Measurements from ENCODE around the gene EFNA2.
"Not testable (repeated sequence)": the region's sequence is repeated elsewhere in the genome, so short reads cannot be mapped to it uniquely, and the experiment has no call there.

The EFNA2 gene

DNA sequence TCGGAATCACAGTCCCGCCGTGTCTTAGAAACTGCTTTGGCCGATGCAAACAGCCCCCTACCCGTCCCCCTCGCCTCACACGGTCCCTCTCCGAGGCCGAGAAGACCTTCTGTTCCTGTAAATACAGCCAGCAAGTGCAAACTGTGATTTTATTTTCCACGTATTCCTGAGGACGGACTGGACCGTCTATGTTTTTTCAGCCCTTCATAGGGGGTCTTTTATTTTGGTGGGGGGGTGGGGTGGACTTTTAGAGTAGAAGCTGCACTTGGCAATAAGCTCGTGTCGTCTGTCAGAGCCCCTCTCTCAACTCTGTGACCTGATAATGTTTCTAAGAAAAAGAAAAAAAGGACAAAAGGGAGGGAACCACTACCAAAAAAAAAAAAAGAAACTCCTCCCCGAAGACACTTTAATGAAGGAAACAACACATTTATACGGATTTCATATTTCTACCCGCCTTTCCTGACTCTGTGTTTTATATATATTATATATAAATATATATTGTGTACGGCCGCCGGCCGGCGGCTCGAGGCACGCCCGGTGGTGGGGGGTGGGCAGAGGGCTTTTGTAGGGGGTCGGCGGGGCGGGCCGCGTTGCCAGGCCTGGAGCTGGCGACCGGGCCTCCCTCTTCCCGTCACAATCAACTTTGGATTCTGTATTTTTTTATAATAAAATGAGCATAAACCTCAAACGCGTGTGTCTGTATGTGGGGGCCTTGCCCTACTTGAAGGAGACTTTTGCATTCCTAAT is 15.2 kb downstream of the EFNA2 start:
- no peak for DNase-seq

- DNase-seq: no peak
Observed at GRCh38 chr19:1302533-1303239, 17.0 kb downstream of the EFNA2 start.

GRCh38 chr19:1304197-1304924 is 18.7 kb downstream of the EFNA2 start:
- DNase-seq: no peak

- not testable (repeated sequence) for DNase-seq
Observed at GRCh38 chr19:1305354-1305753, 19.7 kb downstream of the EFNA2 start.

GRCh38 chr19:1307320-1307719 is 21.6 kb downstream of the EFNA2 start:
- no peak for DNase-seq

- no peak for DNase-seq
Observed at GRCh38 chr19:1307755-1308303, 22.2 kb downstream of the EFNA2 start.

DNA sequence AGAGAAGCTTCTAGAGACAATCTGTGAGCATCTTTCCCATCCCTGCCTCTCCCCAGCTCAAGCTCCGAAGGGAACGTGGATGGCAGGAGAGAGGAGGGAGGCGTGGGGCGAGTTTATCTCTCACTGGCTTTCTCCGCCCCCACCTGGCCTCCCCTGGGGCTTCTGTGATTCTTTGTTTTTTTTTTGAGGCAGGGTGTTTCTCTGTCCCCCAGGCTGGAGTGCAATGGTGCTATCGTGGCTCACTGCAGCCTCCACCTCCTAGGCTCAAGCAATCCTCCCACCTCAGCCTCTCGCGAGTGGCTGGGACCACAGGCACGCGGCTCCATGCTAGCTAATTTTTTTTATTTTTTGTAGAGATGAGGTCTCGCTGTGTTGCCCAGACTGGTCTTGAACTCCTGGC is 23.0 kb downstream of the EFNA2 start:
- DNase-seq: no peak

GRCh38 chr19:1309977-1310852 is 24.5 kb downstream of the EFNA2 start:
- no peak for DNase-seq

DNA sequence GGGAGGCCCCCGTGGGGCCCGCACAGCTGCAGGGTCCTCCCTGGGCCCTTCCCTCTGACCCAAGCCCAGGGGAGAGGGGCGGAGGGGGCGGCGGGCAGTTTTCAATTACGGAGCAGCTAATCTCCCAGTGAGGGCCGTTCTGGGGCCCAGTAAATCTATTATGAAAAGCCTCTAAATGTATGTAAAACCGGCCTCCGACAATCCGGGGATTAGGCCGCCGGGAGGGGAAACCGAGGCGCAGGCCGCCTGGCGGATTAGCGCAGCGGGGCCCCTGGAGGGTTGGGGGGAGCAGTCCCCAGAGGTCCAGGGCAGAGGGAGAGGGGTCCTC is 25.1 kb downstream of the EFNA2 start:
- no peak for DNase-seq

GRCh38 chr19:1311543-1312091 is 25.9 kb downstream of the EFNA2 start:
- DNase-seq: no peak

GRCh38 chr19:1312767-1313694 is 27.4 kb downstream of the EFNA2 start:
- no peak for DNase-seq

- DNase-seq: no peak
Observed at GRCh38 chr19:1313695-1314613, 28.3 kb downstream of the EFNA2 start.

DNA sequence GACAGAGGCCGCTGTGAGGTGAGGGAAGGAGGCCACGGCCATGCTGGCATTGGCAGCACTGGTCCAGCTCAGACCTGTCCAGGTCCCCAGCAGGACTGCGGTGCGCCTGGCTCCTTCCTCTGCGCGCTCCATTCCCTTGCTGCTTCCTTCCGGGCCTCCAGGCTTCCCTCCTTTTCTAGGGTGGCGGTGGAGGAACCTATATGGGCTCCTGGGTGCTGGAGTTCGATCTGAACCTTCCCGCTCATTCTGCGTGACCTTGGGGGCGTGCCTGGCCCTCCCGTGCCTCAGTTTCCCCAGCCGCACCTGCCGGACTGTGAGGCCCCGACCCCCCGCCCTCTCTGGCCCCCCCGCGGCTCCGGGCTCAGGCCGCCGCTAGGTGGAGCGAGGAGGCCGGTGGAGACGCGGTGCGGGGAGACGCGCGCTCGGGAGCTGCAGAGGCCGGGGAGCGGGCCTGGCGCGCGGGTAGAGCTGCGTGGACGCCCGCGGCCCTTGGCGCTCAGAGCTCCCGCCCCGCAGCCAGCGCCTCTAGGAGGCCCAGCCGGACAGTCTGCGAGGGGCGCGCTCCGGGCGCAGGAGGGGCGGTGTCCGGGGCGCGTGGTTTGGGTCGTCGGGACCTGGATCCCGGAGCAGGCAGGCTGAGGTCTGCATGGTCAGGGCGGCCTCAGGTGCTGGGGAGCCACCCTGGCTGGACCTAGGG is 29.9 kb downstream of the EFNA2 start:
- DNase-seq: peak; percentile 37

GRCh38 chr19:1316466-1316865 is 30.8 kb downstream of the EFNA2 start:
- DNase-seq: no peak

DNA sequence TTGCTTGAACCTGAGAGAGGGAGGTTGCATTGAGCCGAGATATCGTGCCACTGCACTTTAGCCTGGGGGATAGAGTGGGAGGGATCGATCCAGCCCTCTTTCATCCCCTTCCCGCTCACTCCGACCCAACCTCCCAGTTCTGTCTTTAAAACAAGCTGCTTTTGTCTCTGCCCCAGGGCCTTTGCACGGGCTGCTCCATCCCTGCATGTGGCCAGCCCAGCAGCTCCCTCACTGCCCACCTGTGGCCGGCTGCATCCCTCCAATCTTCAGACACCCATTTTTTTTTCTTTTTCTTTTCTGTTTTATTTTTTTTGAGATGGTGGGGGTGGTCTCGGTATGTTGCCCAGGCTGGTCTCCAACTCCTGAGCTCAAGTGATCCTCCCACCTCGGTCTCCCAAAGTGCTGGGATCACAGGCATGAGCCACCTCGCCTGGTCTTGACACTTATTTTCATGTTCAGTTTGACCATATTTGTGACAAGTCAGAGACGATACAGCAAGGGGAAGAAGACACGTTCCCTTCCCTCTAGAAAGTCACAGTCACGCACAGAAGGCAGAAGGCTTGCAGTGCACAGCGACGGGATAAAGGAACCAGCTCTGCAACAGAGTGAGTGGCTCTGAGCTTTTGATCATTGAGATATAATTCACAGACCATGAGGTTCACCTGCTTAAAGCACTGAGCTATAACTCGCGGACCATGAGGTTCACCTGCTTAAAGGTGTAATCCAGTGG is 31.8 kb downstream of the EFNA2 start:
- no peak for DNase-seq

DNA sequence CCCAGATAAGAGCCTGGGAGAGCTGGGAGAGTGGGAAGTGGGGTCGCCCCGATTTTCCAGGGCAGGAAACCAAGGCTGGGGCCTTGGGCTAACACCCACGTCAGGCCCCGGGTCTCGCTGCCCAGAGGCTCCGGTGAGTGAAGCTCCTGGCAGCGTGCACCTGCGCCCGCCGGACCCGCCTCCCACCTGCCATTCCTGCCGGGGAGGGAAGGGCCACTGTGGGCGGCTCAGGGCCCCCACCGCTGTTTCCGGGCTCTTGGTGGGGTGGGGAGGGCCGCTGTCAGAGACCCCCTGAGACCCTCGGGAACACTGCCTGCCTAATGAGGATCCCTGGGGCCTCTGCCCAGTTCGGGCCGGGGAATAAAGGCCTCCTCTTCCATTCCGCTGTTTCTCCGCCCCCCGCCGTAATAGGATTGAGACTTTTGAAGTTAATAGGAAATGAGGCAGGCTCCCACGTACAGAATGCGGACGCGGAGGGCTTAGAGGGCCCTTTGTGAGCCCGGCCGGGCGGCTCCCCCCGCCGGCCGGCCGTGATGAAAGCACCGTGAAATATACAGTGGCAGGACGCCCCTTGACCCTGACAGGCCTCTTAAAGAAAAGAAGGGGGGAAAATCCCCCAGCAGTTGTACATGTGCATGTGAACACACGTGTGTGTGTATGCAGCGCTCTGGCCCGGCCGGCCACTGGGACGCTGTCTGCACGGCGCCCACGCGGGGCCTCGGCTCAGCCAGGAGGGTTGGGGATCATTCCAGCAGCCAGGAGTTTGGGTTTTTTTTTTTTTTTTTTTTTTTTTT is 33.2 kb downstream of the EFNA2 start:
- DNase-seq: no peak

DNA sequence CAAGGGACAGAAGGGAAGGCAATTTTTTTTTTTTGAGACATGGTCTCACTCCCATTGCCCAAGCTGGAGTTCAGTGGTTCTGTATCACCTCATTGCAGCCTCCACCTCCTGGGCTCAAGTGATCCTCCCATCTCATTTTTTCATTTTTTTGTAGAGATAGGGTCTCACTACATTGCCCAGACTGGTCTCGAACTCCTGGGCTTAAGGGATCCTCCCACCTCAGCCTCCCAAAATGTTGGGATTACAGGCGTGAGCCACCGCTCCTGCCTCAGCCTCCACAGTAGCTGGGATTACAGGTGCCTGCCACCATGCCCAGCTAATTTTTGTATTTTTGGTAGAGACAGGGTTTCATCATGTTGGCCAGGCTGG is 34.6 kb downstream of the EFNA2 start:
- not testable (repeated sequence) for DNase-seq

GRCh38 chr19:1321539-1321938 is 35.9 kb downstream of the EFNA2 start:
- no peak for DNase-seq
